Nephron progenitor cell (in vitro differentiated cells): ENCODE results near the gene ULK4.
A peak's percentile ranks its signal among the peaks of the same experiment; 100 is the strongest.
"Not testable (repeated sequence)": the region's sequence is repeated elsewhere in the genome, so short reads cannot be mapped to it uniquely, and the experiment has no call there.

Source experiments
- DNase-seq: peaks from one replicate; pipeline ENCODE4 v3.0.0; 2021
- H3K27ac Mint-ChIP-seq: 2 replicates; pipeline ENCODE4 v1.8.0; 2021; ENCODE audit warnings: mild to moderate bottlenecking, moderate library complexity, mixed read lengths
- H3K27me3 Mint-ChIP-seq: 2 replicates; pipeline ENCODE4 v1.8.0; 2021; ENCODE audit warnings: mild to moderate bottlenecking, low read depth, mixed read lengths; ENCODE audit not compliant: poor library complexity
- H3K36me3 Mint-ChIP-seq: 2 replicates; pipeline ENCODE4 v1.8.0; 2021; ENCODE audit warnings: low read depth, mixed read lengths
- H3K4me1 Mint-ChIP-seq: 2 replicates; pipeline ENCODE4 v1.8.0; 2021; ENCODE audit warnings: mixed read lengths
- H3K4me3 Mint-ChIP-seq: 2 replicates; pipeline ENCODE4 v1.8.0; 2021; ENCODE audit warnings: mild to moderate bottlenecking, moderate library complexity, mixed read lengths
- H3K9me3 Mint-ChIP-seq: 2 replicates; pipeline ENCODE4 v1.8.0; 2021; ENCODE audit warnings: mild to moderate bottlenecking, moderate library complexity, mixed read lengths
- TF ChIP-seq, protein P1 (sequence below): fragments of 200-600 bp; sonication (generic); IDR thresholded peaks from 2 replicates; pipeline ENCODE4 v1.5.0; 2021; ENCODE audit warnings: antibody characterized with exemption

The ULK4 gene

DNA sequence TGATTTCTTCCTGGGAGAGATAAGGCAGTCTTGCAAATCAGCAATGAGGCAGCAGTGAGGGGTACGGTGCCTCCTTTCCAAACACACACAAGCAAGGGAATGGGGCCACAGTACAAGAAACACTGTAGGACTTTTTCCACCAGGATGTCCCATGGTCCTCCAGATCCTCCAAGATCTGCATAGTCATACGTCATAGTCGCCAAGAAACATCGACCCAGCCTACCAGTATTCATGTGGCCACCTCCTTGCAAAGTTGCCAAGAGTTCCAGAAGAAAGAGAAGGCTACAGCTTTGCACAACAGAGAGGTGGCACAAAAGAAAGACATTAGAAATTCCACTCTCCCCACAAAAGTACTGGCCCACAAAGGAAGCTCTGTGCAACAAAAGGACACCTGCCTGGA lies 504.7 kb downstream of the ULK4 start:
- TF ChIP-seq, protein P1, sequence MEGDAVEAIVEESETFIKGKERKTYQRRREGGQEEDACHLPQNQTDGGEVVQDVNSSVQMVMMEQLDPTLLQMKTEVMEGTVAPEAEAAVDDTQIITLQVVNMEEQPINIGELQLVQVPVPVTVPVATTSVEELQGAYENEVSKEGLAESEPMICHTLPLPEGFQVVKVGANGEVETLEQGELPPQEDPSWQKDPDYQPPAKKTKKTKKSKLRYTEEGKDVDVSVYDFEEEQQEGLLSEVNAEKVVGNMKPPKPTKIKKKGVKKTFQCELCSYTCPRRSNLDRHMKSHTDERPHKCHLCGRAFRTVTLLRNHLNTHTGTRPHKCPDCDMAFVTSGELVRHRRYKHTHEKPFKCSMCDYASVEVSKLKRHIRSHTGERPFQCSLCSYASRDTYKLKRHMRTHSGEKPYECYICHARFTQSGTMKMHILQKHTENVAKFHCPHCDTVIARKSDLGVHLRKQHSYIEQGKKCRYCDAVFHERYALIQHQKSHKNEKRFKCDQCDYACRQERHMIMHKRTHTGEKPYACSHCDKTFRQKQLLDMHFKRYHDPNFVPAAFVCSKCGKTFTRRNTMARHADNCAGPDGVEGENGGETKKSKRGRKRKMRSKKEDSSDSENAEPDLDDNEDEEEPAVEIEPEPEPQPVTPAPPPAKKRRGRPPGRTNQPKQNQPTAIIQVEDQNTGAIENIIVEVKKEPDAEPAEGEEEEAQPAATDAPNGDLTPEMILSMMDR: no peak
- Mint-ChIP-seq H3K4me1 (no peaks in the 10 kb centered on the region), H3K4me3 (no peak overlapping the region), H3K36me3 (peaks cover 4% of the 10 kb centered on the region), H3K9me3 (peaks cover 3% of the 10 kb centered on the region), H3K27ac (peak overlapping the region; percentile 27), H3K27me3 (peaks cover 6% of the 10 kb centered on the region)
- no peak for DNase-seq

DNA sequence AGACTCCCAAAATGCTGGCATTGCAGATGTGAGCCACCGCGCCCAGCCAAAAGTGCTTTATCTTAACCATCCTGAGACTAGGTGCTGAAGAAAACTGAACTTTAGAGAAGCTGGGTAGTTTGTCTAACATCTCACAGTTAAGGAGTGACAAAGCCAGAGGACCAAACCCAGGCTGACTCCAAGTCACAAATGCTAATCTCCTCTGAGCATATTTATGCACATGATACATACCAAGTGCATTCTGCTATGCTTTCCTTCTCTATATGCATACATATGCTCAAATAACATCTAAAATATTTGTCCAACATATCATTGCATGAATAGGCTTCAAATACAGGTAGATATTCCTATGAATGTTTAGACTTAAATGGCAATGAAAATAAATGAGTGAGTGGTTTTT lies 505.7 kb downstream of the ULK4 start:
- H3K27me3 Mint-ChIP-seq: peaks cover 6% of the 10 kb centered on the region
- no peak overlapping the region for H3K27ac Mint-ChIP-seq
- peaks cover 3% of the 10 kb centered on the region for H3K9me3 Mint-ChIP-seq
- no peaks in the 10 kb centered on the region for H3K4me1 Mint-ChIP-seq
- no peak overlapping the region for H3K4me3 Mint-ChIP-seq
- H3K36me3 Mint-ChIP-seq: peaks cover 4% of the 10 kb centered on the region
- no peak for DNase-seq
- TF ChIP-seq, protein P1: no peak

DNA sequence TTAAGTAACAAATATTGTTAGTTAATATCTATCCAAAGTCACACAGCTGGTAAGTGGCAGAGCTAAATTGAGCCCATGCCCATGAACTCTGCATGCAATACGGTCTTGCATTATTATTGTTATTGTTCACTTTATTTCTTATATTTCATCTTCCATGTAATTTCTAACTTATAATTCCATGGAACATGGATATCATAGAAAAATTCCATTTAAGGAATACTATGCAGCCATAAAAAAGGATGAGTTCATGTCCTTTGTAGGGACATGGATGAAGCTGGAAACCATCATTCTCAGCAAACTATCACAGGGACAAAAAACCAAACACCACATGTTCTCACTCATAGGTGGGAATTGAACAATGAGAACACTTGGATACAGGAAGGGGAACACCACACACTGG lies 508.3 kb downstream of the ULK4 start:
- H3K9me3 Mint-ChIP-seq, H3K27me3 Mint-ChIP-seq, H3K4me1 Mint-ChIP-seq, H3K4me3 Mint-ChIP-seq, H3K36me3 Mint-ChIP-seq, H3K27ac Mint-ChIP-seq, DNase-seq: not testable (repeated sequence)

DNA sequence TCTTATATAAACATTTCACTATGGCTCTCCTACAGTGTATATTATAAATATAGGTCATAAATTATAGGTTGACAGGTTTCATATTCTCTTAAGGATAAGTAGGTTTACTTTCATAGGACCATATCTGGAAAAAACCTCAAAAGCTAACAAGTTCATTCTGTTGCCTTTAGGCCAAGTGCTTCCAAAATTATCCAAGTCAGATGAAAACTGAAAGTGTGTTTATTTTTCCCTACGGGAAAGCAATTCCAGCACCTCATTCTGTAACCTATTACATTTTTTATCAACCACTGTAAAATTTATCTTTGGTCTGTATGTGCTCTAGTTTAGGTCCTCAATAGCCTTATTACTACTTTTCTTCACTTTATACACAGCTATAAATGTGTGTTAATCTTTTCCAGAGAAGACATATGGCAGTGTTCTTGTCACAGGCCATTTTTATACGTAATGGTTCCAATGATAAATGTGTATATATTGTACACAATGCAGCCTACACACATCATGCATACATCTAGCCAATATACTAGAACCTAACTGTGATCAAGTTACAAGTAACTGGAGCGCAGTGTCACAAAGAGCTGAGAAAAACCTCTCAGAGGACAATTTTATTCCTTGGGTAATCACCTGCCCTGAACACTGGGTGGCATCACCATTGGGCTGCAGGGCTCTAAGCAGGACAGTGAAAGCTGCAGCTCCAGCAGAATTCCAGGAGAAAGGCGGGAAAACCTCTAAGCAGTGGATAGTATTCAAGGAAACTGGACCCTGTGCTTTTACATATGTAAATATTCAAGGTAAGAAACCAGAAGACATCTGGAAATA lies 511.3 kb downstream of the ULK4 start:
- no peak for DNase-seq
- Mint-ChIP-seq H3K27ac (no peak overlapping the region), H3K4me1 (no peaks in the 10 kb centered on the region), H3K4me3 (no peak overlapping the region), H3K36me3 (peaks cover 4% of the 10 kb centered on the region), H3K9me3 (peaks cover 7% of the 10 kb centered on the region), H3K27me3 (no peaks in the 10 kb centered on the region)
- TF ChIP-seq, protein P1: no peak

GRCh38 chr3:41448396-41448795 lies 513.5 kb downstream of the ULK4 start:
- no peaks in the 10 kb centered on the region for H3K4me1 Mint-ChIP-seq
- H3K27ac Mint-ChIP-seq: no peak overlapping the region
- no peaks in the 10 kb centered on the region for H3K36me3 Mint-ChIP-seq
- H3K27me3 Mint-ChIP-seq: no peaks in the 10 kb centered on the region
- H3K4me3 Mint-ChIP-seq: no peak overlapping the region
- TF ChIP-seq, protein P1: no peak
- peaks cover 7% of the 10 kb centered on the region for H3K9me3 Mint-ChIP-seq
- DNase-seq: no peak

DNA sequence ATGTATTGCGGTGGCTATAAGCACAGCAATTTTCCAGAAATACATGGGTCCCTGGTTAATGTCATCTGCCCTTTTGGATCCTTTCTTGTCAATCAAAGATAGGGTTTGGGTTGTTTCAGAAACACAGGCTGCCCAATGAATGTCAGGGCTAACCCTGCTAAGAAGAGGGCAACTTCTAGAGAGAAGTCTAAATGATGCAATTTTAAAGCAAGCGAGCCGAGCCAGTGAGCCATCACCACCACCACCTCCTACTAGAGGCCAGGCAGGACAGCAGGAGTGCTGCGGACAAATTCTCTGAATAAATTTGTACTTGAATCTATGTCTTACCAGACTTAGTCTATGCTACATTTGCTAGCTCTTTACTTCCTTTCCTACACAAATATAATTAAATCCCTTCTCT lies 514.2 kb downstream of the ULK4 start:
- no peaks in the 10 kb centered on the region for H3K27me3 Mint-ChIP-seq
- no peaks in the 10 kb centered on the region for H3K4me1 Mint-ChIP-seq
- TF ChIP-seq, protein P1: no peak
- no peaks in the 10 kb centered on the region for H3K36me3 Mint-ChIP-seq
- no peak overlapping the region for H3K4me3 Mint-ChIP-seq
- peaks cover 7% of the 10 kb centered on the region for H3K9me3 Mint-ChIP-seq
- no peak for DNase-seq
- no peak overlapping the region for H3K27ac Mint-ChIP-seq

DNA sequence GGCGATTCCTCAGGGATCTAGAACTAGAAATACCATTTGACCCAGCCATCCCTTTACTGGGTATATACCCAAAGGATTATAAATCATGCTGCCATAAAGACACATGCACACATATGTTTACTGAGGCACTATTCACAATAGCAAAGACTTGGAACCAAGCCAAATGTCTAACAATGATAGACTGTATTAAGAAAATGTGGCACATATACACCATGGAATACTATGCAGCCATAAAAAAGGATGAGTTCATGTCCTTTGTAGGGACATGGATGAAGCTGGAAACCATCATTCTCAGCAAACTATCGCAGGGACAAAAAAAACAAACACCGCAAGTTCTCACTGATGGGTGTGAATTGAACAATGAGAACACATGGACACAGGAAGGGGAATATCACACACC lies 515.6 kb downstream of the ULK4 start:
- H3K27ac Mint-ChIP-seq, H3K27me3 Mint-ChIP-seq, H3K36me3 Mint-ChIP-seq, H3K4me3 Mint-ChIP-seq, H3K4me1 Mint-ChIP-seq, H3K9me3 Mint-ChIP-seq, DNase-seq: not testable (repeated sequence)
